ENCODE measurements around the gene OTUD1. TPM values are rescaled to one million over a fixed set of nuclear protein-coding genes. Genes with fewer than 3 reads are reported as not detected.

The OTUD1 gene
- total RNA-seq, 1 experiment from 2014 or later = 5.7 TPM

- no peaks in the 10 kb centered on the region; a peak in 1 of 4 replicates for H3K9me3 ChIP-seq (ENCODE audit: control insufficient read depth in 1 of 2, insufficient read depth in 1 of 2, low read depth in 1 of 2, low read length in 2 of 2)
- H3K27me3 ChIP-seq (ENCODE audit: insufficient read depth, low read length) = no peaks in the 10 kb centered on the region
- H3K79me2 ChIP-seq (ENCODE audit: insufficient read depth, low read length) = no peaks in the 10 kb centered on the region
- intact Hi-C loops (cut with micrococcal nuclease) = loop anchor here (2.0 kb wide), 1 partner anchor 71 kb away; no protein-coding TSS in a partner anchor
- no peaks in the 10 kb centered on the region for H3K9me2 ChIP-seq (ENCODE audit: insufficient read depth)
- H4K20me1 ChIP-seq (ENCODE audit: insufficient read depth) = no peaks in the 10 kb centered on the region
- DNase-seq (ENCODE audit: low read depth, low spot score) (no peak), ATAC-seq (no peak)
- no peak overlapping the region for H3K4me2 ChIP-seq (ENCODE audit: low read length)
- H3K4me1 ChIP-seq (ENCODE audit: control insufficient read depth in 1 of 2, insufficient read depth in 2 of 2, low read length in 2 of 2) = peaks cover 0 to 6% of the 10 kb centered on the region in 2 experiments; a peak in 3 of 4 replicates
- H2AFZ ChIP-seq (ENCODE audit: low read depth, low read length, poor library complexity, severe bottlenecking) = no peak overlapping the region
- ChIA-PET POLR2A (no interaction called here), CTCF (no interaction called here), RAD21 (ENCODE audit: low non-redundant PET in 1 of 2, low total read pairs in 2 of 2, uncharacterized antibody in 2 of 2, unreplicated experiment in 2 of 2) (no interaction called here)
- H3K4me3 ChIP-seq (replicated peaks in 1 of 2; ENCODE audit: low read depth in 1 of 2, low read length in 2 of 2) = no peak overlapping the region
- no peak overlapping the region for H3K27ac ChIP-seq (ENCODE audit: low read depth, low read length)
- BruUV-seq (replicated peaks) = no TSS peak
- TF ChIP-seq ATF3 (IDR thresholded peaks at IDR 0.05) (no peak), POLR2A (IDR thresholded peaks at IDR 0.05; ENCODE audit: borderline replicate concordance, extremely low read depth, insufficient read depth, insufficient read length) (no peak), EZH2 (IDR thresholded peaks at IDR 0.05) (no peak), ELF1 (IDR thresholded peaks at IDR 0.05; ENCODE audit: borderline replicate concordance, low read depth) (no peak), SP1 (IDR thresholded peaks at IDR 0.05; ENCODE audit: low read depth) (no peak), SRF (IDR thresholded peaks at IDR 0.05; ENCODE audit: low read depth) (no peak), REST (IDR thresholded peaks at IDR 0.05; ENCODE audit: low read depth) (no peak), YY1 (IDR thresholded peaks at IDR 0.05; ENCODE audit: extremely low read depth, insufficient replicate concordance, low read depth, low read length) (no peak), EZH2phosphoT487 (IDR thresholded peaks at IDR 0.05; ENCODE audit: borderline replicate concordance) (no peak), JUND (IDR thresholded peaks at IDR 0.05) (no peak), CBX3 (IDR thresholded peaks at IDR 0.05; ENCODE audit: low read depth) (no peak), ZFX (IDR thresholded peaks at IDR 0.05) (no peak), EGR1 (IDR thresholded peaks at IDR 0.05; ENCODE audit: low read depth) (no peak), SIN3A (IDR thresholded peaks at IDR 0.05; ENCODE audit: low read depth) (no peak), ZBTB33 (IDR thresholded peaks at IDR 0.05; ENCODE audit: extremely low read depth, insufficient replicate concordance, low read length) (no peak), POLR2AphosphoS5 (IDR thresholded peaks at IDR 0.05; ENCODE audit: low read depth, low read length) (no peak), RAD21 (IDR thresholded peaks at IDR 0.05; ENCODE audit: low read depth) (no peak), TCF7L2 (IDR thresholded peaks at IDR 0.05; ENCODE audit: borderline replicate concordance, extremely low read depth, insufficient read depth, insufficient read length) (no peak), CTCF (IDR thresholded peaks at IDR 0.05 in 2 of 3, conservative IDR thresholded peaks at IDR 0.05 in 1 of 3; ENCODE audit: borderline replicate concordance in 1 of 3, insufficient read depth in 1 of 3, low read depth in 2 of 3, low read length in 2 of 3) (no peak)
- no peak overlapping the region for H3K9ac ChIP-seq (ENCODE audit: low read length)
- H3K36me3 ChIP-seq (ENCODE audit: control insufficient read depth in 1 of 2, insufficient read depth in 2 of 2, low read length in 2 of 2) = no peaks in the 10 kb centered on the region
These were observed 5.2 kb upstream of the OTUD1 start for GRCh38 chr10:23433701-23434100.
